ENCODE data around the gene NCR2. TPM values are rescaled to one million over a fixed set of nuclear protein-coding genes. Genes with fewer than 3 reads are reported as not detected.

The NCR2 gene
- total RNA-seq, 1 experiment from 2014 or later = not detected

- no peaks in the 10 kb centered on the region for H3K36me3 Mint-ChIP-seq (ENCODE audit: insufficient read depth in 1 of 3, low read depth in 3 of 3)
- TF ChIP-seq CTCF (conservative IDR thresholded peaks at IDR 0.05) = no peak
- H3K79me2 ChIP-seq (ENCODE audit: insufficient read depth, low read length) = no peaks in the 10 kb centered on the region
- H2BK120ac ChIP-seq (ENCODE audit: low read depth, low read length, poor library complexity, severe bottlenecking) = no peak overlapping the region
- H3K27me3 Mint-ChIP-seq (ENCODE audit: low read depth) = peaks cover 29% of the 10 kb centered on the region
- no peaks in the 10 kb centered on the region; a peak in 1 of 5 replicates for H3K9me3 Mint-ChIP-seq
- H3K18ac ChIP-seq (ENCODE audit: insufficient read length, low read depth, low read length) = no peak overlapping the region
- DNase-seq = no peak
- H4K20me1 ChIP-seq (ENCODE audit: control insufficient read depth, insufficient read depth, insufficient read length) = no peaks in the 10 kb centered on the region
- no peak overlapping the region for H3K14ac ChIP-seq (ENCODE audit: insufficient read depth, low read length)
- H3K27ac ChIP-seq (ENCODE audit: insufficient read length, low read depth, low read length) = no peak overlapping the region
- peak overlapping the region; percentile 58 to 70; a peak in 4 of 5 replicates for H3K4me3 Mint-ChIP-seq
- no peak overlapping the region for H3K9ac ChIP-seq (ENCODE audit: extremely low read depth, insufficient read length, low read length)
- H3K4me2 ChIP-seq (ENCODE audit: insufficient read depth, insufficient read length, low read length) = peak overlapping the region; percentile 57
- no peak overlapping the region for H3K23ac ChIP-seq (ENCODE audit: insufficient read length, low read depth, low read length)
- no peak overlapping the region for H2AK5ac ChIP-seq (ENCODE audit: insufficient read length, low read length)
- H2BK20ac ChIP-seq (ENCODE audit: low read depth, low read length, poor library complexity, severe bottlenecking) = no peak overlapping the region
- no CpG with 5 or more reads among the region's 9 CpGs for WGBS (ENCODE audit: extremely low coverage, insufficient read length, low lambda C conversion rate)
- no peak overlapping the region for H2BK12ac ChIP-seq (ENCODE audit: insufficient read length, low read depth, low read length)
- H3K79me1 ChIP-seq (ENCODE audit: insufficient read depth, low read depth, low read length, poor library complexity, severe bottlenecking) = no peaks in the 10 kb centered on the region
- H3K56ac ChIP-seq (ENCODE audit: insufficient read length, low read depth, low read length) = no peak overlapping the region
- H3K4me1 Mint-ChIP-seq = peaks cover 23 to 25% of the 10 kb centered on the region in 2 experiments
- H3K27me3 ChIP-seq (ENCODE audit: insufficient read depth, low read length) = no peaks in the 10 kb centered on the region
- no peak overlapping the region for H2BK5ac ChIP-seq (ENCODE audit: insufficient read length, low read length)
- peaks cover 4% of the 10 kb centered on the region; the same call in 1 of the 2 replicates for H3K4me1 ChIP-seq (ENCODE audit: insufficient read depth, low read length)
- H4K91ac ChIP-seq (ENCODE audit: insufficient read length, low read depth, low read length) = no peak overlapping the region
- no peak overlapping the region for H3K27ac Mint-ChIP-seq
- peaks cover 12% of the 10 kb centered on the region for H3K23me2 ChIP-seq (ENCODE audit: insufficient read length, low read depth, low read length, poor library complexity, severe bottlenecking)
- H2BK15ac ChIP-seq (ENCODE audit: low read depth, low read length) = no peak overlapping the region
- no peak overlapping the region for H4K8ac ChIP-seq (replicated peaks; ENCODE audit: insufficient read length, low read depth, low read length)
- H3T11ph ChIP-seq (ENCODE audit: low read length) = no peak overlapping the region
- H4K5ac ChIP-seq (ENCODE audit: insufficient read length, low read depth, low read length) = no peak overlapping the region
- H3K9me3 ChIP-seq (ENCODE audit: control insufficient read depth, low read depth, low read length) = no peaks in the 10 kb centered on the region
- H3K4ac ChIP-seq (ENCODE audit: low read depth, low read length) = no peak overlapping the region
- peak overlapping the region; percentile 5 for H2AFZ ChIP-seq (ENCODE audit: low read length)
Observed at GRCh38 chr6:41318261-41318653, 17.2 kb upstream of the NCR2 start.

Measured in H9 (cell line).